Hematopoietic multipotent progenitor cell treated with erythropoietin and hydrocortisone succinate and interleukin-3 and kit ligand, for 17 days (in vitro differentiated cells): ENCODE data around the gene HERC3.
"Not testable (repeated sequence)": the region's sequence is repeated elsewhere in the genome, so short reads cannot be mapped to it uniquely, and the experiment has no call there.

ENCODE experiments used
- DNase-seq: peaks from one replicate; pipeline ENCODE4 v3.0.0-alpha.2; 2015; ENCODE audit warnings: low spot score

HERC3 gene

DNA sequence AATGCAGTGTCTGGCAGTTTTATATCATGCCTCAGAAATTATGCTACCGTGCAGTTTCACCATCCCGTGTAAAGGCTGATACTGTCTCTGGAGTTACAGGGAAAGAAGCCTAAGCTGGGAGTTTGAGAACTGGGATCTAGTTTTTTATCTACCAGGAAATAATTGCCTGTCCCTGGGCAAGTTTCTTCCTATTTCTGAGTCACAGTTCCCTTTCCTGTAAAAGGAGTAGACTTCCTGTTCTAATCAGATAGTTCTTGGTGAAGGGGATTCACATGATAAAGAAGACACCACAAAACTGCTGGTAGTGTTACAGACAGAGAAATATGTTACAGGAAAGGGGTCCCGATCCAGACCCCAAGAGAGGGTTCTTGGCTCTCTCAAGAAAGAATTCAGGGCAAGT lies 17.1 kb downstream of the HERC3 start:
- no peak for DNase-seq

DNA sequence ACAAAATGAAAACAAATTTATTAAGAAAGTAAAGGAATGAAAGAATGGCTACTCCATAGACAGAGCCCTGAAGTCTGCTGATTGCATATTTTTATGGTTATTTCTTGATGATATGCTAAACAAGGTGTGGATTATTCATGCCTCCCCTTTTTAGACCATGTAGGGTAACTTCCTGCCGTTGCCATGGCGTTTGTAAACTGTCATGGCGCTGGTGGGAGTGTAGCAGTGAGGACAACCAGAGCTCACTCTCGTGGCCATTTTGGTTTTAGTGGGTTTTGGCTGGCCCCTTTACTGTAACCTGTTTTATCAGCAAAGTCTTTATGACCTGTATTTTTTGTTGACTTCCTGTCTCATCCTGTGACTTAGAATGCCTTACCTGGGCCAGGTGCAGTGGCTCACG lies 17.5 kb downstream of the HERC3 start:
- not testable (repeated sequence) for DNase-seq

DNA sequence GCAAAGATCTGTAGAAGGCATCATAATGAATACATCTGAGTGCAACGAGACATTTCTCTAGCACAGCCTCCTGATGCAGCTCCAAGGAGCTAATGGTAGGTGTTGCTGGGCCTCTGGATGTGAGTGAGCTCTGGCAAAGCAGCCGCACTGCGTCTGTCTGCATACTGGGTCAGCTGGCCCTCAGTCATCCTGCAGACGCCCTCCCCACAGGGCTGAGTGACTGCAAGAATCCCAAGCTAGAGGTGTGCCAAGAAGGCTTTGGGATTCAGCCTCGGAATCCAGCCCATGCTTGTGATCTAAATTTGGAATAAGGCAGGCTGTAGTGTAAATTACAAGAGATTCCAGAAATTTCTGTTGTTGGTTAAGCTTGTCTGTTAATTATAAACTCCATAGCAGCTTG lies 18.5 kb downstream of the HERC3 start:
- no peak for DNase-seq

DNA sequence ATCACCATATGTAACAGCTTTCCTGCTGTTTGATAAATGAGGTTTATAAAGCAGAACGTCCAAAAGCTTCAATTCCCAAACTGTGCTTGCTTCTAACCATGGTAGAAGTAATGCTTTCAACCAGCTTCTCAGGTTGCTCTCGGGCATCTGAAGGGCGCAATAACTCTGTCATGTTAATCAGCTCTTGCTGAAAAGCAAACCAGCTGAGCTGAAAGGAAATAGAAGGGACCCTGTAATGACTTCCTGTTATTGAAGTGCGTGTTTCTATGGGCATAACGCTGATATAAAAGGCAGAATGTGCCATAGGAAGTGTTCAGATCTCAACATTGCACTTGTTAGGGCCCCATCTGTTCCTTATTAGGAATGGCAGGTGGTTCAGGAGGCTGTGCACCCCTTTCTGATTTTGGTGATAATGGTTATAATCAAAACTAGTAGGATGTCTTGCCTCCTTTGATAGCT lies 21.2 kb downstream of the HERC3 start:
- no peak for DNase-seq

DNA sequence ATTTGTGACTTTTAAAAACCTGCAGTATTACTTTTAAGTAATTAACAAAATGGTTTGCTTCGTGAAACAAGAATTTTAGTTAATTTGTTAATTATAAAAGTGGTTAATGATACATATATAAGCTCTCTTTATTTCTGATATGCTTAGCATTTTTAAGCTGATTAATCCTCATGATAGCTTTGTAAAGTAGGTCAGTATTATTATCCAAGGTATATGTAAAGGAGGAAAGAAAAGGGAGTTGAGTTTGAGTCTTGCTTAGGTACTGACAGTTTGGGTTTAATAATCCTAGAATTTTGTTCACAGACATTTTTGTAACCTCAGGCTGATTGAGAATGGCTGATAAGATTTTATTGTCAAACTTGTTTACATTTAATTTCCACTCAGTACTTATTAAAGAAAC lies 21.8 kb downstream of the HERC3 start:
- no peak for DNase-seq

DNA sequence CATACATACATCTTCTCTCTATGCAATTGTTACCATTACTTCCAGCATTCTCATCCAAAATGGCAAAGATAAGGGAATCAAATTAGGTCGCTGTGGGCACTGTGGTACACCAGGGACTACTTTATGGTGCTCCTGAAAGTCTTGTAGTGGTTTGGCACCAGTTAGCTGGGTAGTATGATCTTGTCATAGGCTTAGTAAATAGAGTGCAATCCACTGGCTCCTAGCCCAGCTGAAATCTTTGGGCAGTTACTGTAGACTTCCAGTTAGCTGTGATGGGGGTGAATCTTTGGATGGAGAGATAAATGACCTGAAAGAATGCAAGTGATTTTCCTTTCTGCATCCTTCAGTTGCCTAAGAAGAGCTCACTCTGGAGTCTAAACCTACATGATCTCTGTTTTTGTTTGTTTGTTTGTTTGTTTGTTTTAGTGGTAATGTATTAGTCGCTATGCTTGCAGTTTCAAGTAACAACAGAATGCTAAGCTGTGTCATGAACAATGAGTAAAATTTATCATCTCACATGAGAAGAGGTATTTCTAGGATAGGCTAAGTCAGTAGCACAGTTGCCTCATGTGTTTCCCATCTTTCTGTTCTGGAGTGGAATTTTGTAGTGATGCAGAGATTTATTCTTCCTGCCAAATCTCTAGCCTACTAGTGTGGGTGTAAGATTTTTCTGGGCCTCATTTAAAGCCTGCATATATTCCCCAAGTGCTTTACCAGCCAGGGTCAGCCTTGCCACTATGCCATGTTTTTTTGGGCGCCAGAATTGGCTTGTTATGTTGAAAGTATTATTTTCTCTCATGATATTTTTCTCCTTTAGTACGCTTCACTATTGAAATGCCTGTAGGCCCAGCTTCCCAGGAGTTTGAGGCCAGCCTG lies 24.2 kb downstream of the HERC3 start:
- no peak for DNase-seq

DNA sequence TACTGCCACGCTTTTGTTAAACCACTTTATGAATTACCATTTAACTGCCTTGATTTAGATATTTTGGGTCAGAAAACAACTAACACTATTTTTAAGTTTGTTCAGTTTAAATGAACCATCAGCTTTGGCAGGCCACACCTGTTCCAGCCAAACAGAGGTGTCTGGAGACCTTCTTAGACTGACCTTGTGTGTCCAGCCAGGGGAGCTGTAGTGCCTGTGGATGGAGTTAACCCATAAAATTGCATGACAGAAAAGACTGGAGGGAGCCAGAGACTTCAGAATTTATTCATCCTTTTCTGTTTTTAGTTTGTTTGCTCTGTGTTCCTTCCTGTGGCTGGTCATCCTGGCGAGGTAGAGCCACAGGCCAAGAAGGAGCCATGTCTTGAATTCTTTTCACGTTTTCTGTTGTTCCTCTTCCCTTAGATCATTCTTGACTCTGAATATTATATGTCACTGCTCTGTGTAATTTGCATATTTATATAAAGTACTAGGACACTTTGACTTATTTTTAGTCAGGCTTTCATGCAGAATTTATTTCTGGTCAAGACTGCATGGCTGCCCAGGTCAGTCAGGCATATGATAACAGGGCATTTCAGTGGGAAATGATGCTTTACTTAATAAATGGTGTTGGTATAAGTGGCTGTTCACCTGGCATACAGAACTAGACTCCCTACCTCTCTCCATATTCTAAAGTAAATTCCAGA lies 26.7 kb downstream of the HERC3 start:
- no peak for DNase-seq

DNA sequence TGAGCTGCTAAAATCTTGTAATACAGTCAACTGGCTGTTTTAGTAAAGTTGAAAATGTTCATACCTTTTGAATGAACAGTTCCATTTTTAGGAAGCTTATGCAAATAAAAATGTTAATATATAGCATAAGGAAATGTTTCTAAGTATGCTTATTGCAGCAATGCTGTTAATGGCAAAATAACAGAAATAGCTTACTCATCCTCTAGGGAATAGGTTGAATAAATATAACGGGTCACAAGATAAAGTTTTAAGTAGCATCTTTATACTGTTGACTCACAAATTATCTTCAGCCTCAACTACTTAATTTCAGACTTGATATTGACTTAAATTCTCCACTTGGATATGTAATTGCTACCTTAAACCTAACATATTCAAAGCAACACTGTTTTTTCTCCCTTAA lies 27.7 kb downstream of the HERC3 start:
- no peak for DNase-seq

DNA sequence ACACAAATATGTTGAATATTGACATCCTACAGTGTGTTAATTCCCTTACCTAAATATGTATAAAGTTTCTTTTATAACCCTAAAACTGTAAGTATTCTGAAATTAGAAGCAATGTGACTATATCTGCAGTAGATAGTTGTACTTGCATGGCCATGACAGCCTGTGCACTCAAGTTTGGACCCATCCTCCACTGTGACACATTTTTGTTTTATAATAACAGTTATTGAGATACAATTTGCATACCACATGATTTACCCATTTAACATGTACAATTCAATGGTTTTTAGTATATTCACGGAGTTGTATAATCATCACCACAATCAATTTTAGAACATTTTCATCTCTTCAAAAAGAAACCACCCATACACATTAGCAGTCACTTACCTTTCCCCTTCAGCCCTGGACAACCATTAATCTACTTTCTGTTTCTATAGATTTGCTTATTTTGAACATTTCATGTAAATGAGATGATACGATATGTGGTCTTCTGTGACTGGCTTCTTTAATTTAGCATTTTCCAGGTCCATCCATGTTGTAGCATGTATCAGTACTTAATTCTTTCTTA lies 29.6 kb downstream of the HERC3 start:
- no peak for DNase-seq

DNA sequence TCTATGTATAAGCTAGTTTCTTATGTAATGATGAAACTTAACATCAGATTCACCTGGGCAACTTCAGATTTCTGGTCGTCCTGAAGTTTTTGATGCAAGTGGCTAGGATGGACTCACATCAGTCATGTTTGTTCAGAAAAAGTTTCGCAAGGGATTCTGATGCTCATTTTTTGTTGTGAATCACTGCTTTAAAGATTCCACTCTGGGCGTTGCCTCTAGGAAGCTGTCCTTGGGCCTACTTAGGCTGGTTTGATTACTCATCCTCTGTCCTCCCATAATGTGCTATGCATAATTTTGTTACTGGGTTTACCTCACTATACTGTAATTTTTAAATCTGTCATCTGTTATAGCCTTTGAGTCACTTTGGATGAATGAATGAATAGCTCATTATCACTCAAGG lies 30.8 kb downstream of the HERC3 start:
- no peak for DNase-seq

DNA sequence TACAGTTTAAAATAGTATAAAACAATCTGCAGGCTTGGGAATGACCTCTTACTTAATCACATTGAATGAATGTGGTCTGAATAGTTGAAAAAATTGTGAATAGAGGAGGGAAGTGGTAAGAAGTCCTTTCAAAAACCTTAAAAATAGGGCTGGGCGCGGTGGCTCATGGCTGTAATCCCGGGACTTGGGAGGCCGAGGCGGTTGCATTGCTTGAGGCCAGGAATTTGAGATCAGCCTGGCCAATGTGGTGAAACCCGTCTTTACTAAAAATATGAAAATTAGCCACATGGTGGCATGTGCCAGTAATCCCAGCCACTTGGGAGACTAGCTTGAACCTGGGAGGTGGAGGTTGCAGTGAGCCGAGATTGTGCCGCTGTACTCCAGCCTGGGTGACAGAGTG lies 36.5 kb downstream of the HERC3 start:
- no peak for DNase-seq

DNA sequence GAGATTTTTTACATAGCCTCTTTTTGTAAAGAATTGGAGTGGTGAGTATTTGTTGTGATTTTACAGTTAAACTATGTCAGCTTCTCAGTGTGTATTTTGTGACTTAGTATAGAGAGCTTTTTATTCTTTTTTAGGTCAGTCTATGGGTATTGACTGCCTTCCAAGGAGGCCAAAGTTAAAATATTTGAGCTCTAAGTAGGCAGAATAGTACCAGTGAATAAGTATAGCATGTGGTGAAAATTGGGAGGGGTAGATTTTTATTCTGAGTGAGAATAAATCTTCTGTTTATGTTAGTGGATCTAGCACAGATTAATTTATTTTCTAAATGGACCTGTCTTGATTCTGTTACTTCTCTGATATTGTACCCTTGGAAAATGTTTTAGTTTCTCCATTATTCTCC lies 37.5 kb downstream of the HERC3 start:
- DNase-seq = no peak

DNA sequence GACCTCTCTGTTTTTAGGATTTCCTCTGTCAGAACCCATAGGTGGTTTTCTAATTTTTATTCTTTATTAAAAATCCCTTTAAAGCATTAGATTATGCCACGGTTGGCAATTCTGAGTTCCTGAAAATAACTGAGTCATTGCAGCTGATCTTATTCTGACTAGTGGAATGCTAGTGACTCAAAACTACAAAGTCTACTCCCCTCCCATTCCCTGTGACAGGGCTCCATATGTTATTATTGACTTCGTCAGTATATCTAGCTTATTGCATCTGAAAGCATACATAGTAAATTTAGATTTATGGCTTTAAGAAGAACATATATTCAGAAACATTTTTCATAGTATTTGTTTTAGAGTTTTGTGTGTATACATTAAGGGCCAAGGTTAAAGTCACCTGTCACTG lies 38.5 kb downstream of the HERC3 start:
- DNase-seq = no peak

DNA sequence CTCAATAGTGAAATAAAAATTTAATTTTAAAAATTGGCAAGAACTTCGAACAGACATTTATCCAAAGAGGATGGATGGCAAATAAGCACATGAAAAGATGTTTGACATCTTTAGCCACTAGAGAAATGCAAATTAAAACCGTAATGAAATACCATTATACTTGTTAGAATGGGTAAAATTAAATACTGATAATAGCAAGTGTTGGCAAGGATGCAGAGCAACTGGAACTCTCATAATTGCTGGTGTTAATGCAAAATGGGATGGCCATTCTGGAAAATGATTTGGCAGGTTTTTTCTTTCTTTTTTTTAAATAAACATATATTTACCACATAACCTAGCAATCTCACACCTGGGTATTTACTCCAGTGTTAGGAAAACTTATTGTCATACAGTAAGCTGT lies 51.7 kb downstream of the HERC3 start:
- no peak for DNase-seq

DNA sequence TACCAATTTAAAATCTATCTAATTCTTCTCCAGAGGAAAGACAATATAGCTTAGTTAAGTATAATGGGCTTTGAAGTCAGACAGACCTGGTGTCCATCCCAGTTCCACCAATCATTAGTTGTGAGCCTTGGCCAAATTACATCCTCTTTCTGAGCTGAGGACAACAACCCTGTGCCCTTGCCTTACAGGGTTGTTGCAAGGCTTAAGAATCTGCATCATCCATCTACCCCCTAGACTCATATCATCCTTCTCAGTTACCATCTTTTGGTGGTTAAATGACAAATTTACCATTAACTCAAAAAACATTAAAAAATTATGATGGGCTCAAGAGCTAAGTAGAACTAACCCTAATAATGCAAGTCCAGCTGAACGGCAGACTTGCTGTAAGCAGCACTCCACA lies 53.7 kb downstream of the HERC3 start:
- no peak for DNase-seq

DNA sequence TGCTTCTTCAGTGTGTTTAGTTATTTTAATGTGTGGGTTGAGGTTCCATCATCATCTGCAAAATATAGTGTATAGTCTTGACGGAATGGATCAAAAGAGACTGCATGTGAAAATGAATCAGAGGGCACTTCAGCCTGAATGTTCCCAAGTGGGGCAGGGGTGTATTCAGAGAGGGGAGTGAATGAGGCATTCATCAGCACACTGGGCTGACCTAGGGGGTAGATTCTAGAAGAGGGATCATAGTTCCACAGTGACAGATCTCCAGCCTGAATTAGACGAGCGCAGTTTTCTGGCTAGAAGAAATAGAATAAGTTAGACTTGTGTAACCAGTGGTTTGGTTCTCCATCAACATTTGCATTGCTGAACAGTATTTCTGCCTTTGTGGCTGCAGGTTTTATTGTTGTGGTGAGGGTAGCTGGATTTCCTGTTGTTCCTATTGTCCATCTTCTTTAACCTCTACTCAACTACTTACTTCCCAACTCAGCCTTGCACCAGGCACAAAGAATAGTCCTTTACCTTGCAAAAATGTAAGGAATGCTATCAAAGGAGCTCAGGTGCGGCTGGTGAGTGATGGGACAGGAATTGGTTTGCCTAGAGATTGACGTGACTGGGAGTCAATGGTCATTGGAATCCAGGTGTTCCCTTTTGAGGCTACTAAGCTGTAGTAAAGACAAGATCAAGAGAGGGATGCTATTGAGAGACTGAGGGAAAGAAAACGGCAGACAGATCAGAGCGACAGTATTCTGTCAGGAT lies 54.4 kb downstream of the HERC3 start:
- DNase-seq = no peak

DNA sequence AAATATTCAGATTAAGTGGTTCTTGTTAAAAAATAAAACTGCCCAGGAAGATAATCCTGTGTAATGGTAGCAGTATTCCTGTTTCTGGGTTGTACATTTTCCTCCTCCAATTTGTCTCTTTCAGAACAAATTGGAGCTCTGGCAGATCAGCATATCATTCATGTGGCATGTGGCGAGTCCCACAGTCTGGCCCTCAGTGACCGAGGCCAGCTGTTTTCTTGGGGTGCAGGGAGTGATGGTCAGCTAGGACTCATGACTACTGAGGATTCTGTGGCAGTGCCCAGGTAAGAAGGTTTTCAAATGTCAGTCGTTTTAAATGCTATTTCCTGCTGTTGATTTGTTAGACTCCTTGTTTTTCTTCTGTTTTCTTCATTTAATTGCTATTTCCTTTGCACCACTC lies 57.4 kb downstream of the HERC3 start:
- no peak for DNase-seq

DNA sequence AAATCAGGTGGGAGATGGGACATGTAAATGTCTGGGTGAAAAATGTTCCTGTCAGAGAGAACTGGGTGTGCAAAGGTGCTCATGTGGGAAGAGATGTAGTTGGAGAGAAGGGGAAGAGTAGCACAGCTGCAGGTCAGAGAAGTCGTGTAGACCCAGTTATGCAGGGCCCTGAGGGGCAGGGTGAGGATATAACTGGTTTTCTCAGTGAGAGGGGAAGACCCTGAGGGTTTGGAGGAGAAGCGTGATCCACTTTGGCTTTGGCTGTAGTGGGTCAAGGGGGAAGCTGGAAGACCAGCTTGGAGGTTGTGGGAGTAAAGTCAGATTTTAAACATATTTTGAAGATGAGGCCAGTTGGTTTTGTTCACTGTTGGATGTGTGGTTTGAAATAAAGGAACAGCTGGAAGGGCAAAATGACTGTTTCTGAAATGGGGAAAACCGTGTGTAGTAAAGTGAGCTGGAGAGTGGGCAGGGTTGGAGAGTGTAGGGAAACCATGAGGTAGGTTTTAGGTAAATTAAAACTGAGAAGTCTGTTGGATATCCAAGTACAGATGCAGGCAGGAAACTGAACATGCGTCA lies 61.2 kb downstream of the HERC3 start:
- no peak for DNase-seq

DNA sequence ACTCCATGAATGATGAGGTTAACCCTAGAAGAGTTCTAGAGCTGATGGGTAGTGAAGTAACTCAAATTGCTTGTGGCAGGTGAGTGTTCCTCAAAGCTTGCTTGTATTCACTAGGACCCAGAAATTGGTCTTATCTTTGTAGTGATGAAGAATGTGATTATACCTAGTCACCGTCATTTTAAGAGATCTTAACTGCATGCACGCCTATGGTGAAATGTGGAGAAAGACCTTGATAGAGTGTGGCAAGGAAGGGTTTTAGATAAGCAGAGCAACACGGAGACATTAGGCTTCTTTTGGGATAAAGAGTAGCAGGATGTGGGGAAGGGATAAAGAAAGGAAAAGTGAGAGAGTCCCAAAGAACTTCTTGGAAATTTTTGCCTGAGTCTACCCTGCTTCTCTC lies 62.9 kb downstream of the HERC3 start:
- no peak for DNase-seq

DNA sequence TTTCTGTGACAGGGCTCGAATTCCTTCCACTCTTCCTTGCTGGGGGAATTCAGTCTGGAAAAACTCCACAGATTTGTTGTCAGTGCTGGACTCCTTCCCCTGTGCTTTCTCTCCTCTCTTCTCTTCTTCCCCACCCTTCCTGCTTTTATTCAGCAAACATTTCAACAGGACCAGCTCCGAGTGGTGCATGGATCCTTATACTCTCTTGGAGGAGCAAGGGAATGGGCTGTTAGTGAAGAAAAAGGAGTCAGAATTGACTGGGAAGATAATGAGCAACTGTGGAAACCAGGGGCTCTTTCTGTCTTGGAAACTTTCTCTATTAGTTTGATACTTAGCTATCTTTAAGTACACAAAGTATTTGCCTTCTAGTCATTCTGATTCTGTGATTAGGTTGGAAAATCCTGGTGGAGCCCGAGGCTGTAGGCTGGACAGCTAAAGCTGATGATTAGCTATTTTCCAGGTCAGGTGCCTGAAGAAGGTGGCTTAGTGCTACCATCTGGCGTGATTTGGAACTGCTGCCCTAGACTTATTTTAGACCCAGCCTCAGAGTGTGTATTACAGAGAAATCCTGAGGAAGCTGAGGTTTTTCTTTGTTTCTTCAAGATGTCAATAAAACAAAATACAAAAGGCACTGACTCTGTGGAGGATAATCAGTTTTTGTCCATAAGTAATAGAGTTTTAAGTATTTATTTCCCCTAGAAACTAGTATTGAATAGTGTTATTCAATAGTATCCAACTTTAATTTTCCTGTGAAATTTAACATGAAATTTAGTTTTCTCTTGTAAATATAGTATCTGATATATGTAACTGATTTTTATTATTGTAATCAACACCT lies 67.0 kb downstream of the HERC3 start:
- DNase-seq = no peak

DNA sequence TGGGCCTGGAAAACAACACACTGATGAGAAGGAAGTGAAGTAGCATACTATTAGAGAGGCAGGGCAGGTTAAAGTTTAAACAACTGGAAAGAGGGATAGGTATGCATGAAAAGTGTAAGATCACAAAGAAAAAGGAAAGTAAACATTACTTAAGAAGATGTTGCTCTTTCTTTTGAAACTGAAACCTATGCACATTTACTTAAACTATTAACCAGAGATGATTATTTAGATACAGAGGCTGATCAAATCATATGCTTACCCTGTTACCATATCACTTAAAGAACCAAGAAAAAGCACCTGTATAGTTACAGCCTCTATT lies 67.6 kb downstream of the HERC3 start:
- DNase-seq = no peak
